Left ventricle myocardium inferior (tissue), 1 donor: ENCODE measurements around the gene APP. TPM values are rescaled to one million over a fixed set of nuclear protein-coding genes. Genes with fewer than 3 reads are reported as not detected.

Experiments
- DNase-seq: peaks from one replicate; pipeline ENCODE4 v3.0.0-alpha.2; 2020
- H3K27ac ChIP-seq: fragments of 200-600 bp; replicated peaks from 2 replicates; pipeline ENCODE4 v1.8.0; 2021
- H3K27me3 ChIP-seq: fragments of 200-600 bp; 2 replicates; pipeline ENCODE4 v1.8.0; 2021; ENCODE audit warnings: low read depth
- H3K36me3 ChIP-seq: fragments of 200-600 bp; 2 replicates; pipeline ENCODE4 v1.8.0; 2021
- H3K4me1 ChIP-seq: fragments of 200-600 bp; 2 replicates; pipeline ENCODE4 v1.8.0; 2021
- H3K4me3 ChIP-seq: fragments of 200-600 bp; 2 replicates; pipeline ENCODE4 v1.8.0; 2021; ENCODE audit warnings: mild to moderate bottlenecking, moderate library complexity
- H3K9me3 ChIP-seq: fragments of 200-600 bp; replicated peaks from 2 replicates; pipeline ENCODE4 v1.8.0; 2021
- CTCF ChIP-seq: fragments of 200-600 bp; IDR thresholded peaks from 2 replicates; pipeline ENCODE4 v1.8.0; 2021; ENCODE audit warnings: antibody characterized with exemption, mild to moderate bottlenecking, borderline replicate concordance
- intact Hi-C: fragments of 100-400 bp; cut with micrococcal nuclease; formaldehyde crosslinking; loops from one replicate; pipeline ENCODE4 v1.11.0; 2022
- total RNA-seq: library from RNA; stranded (reverse); fragmentation: NEBNext Ultra II Directional; extraction: Animal tissue kit (Norgen Biotek cat#: 25700); gene quantifications from one replicate; pipeline ENCODE4 v1.2.1, GENCODE V29; 2021
- donor health status: DM: no; HTN: yes; CAD: no; lungs with severe emphysema.

Gene APP
- total RNA-seq, 1 donor from 2014 or later, result 332 TPM

- TF ChIP-seq CTCF, result no peak
- no peak for DNase-seq
- Histone ChIP-seq H3K27ac (peak overlapping the region; percentile 29), H3K4me1 (peaks cover 31% of the 10 kb centered on the region), H3K4me3 (no peak overlapping the region), H3K9me3 (no peaks in the 10 kb centered on the region), H3K36me3 (peaks cover 19% of the 10 kb centered on the region), H3K27me3 (no peaks in the 10 kb centered on the region)
- intact Hi-C loops, result no loop called here
Observed at GRCh38 chr21:25906587-25906986, 264.0 kb downstream of the APP start.

- no peak overlapping the region for H3K27ac ChIP-seq
- H3K27me3 ChIP-seq, result no peaks in the 10 kb centered on the region
Observed at GRCh38 chr21:25905126-25905525, 265.4 kb downstream of the APP start.

GRCh38 chr21:25904044-25904695 is 266.4 kb downstream of the APP start:
- no peak for TF ChIP-seq CTCF
- Histone ChIP-seq H3K27ac (no peak overlapping the region), H3K4me1 (peaks cover 36% of the 10 kb centered on the region), H3K9me3 (no peaks in the 10 kb centered on the region), H3K4me3 (no peak overlapping the region), H3K27me3 (no peaks in the 10 kb centered on the region), H3K36me3 (peaks cover 12% of the 10 kb centered on the region)
- intact Hi-C loops, result no loop called here
- DNase-seq, result no peak

More at GRCh38 chr21:25905126-25905525, 265.4 kb downstream of the APP start:
- peaks cover 12% of the 10 kb centered on the region for H3K36me3 ChIP-seq
- DNase-seq, result no peak
- H3K4me1 ChIP-seq, result peaks cover 31% of the 10 kb centered on the region
- H3K4me3 ChIP-seq, result no peak overlapping the region
- intact Hi-C loops, result no loop called here
- no peak for TF ChIP-seq CTCF
- no peaks in the 10 kb centered on the region for H3K9me3 ChIP-seq

GRCh38 chr21:25903607-25904006 is 267.0 kb downstream of the APP start:
- Histone ChIP-seq H3K9me3 (no peaks in the 10 kb centered on the region), H3K4me1 (peaks cover 39% of the 10 kb centered on the region), H3K27me3 (no peaks in the 10 kb centered on the region), H3K4me3 (no peak overlapping the region), H3K36me3 (peaks cover 12% of the 10 kb centered on the region), H3K27ac (no peak overlapping the region)
- intact Hi-C loops, result no loop called here
- no peak for TF ChIP-seq CTCF
- no peak for DNase-seq

GRCh38 chr21:25901330-25901979 is 269.1 kb downstream of the APP start:
- H3K4me1 ChIP-seq, result peaks cover 32% of the 10 kb centered on the region
- no peak overlapping the region for H3K4me3 ChIP-seq
- no peak for TF ChIP-seq CTCF
- no peaks in the 10 kb centered on the region for H3K27me3 ChIP-seq
- no peak overlapping the region for H3K27ac ChIP-seq
- DNase-seq, result no peak
- intact Hi-C loops, result no loop called here
- H3K36me3 ChIP-seq, result peaks cover 21% of the 10 kb centered on the region
- H3K9me3 ChIP-seq, result no peaks in the 10 kb centered on the region
